Neural cell (in vitro differentiated cells): ENCODE measurements around the gene DDHD1. TPM values are rescaled to one million over a fixed set of nuclear protein-coding genes. Genes with fewer than 3 reads are reported as not detected.

Source experiments
- H2AFZ ChIP-seq: fragments of 200-600, 300-800 bp; sonication (generic), shearing (Covaris generic); 2 replicates; pipeline ENCODE4 v1.6.0; 2014; ENCODE audit warnings: low read depth, mild to moderate bottlenecking, antibody characterized with exemption, low read length, moderate library complexity
- H3F3A ChIP-seq: fragments of 200-600 bp; shearing (Covaris generic); 2 replicates; pipeline ENCODE4 v1.6.1; 2016; ENCODE audit warnings: mild to moderate bottlenecking, moderate library complexity, mixed read lengths, antibody characterized with exemption, low read length; ENCODE audit not compliant: insufficient read depth, poor library complexity, severe bottlenecking
- H3K27ac ChIP-seq: fragments of 200-600, 300-800 bp; sonication (generic), shearing (Covaris generic); 2 replicates; pipeline ENCODE4 v1.5.1; 2014; ENCODE audit warnings: mild to moderate bottlenecking, low read length, moderate library complexity
- H3K27me3 ChIP-seq: fragments of 300-800, 200-600 bp; sonication (generic), shearing (Covaris generic); 2 replicates; pipeline ENCODE4 v1.6.0; 2014; ENCODE audit warnings: mild to moderate bottlenecking, low read depth, low read length, moderate library complexity; ENCODE audit not compliant: insufficient read depth
- H3K36me3 ChIP-seq: fragments of 300-800, 200-600 bp; sonication (generic), shearing (Covaris generic); 2 replicates; pipeline ENCODE4 v1.5.1; 2014; ENCODE audit warnings: mild to moderate bottlenecking, antibody characterized with exemption, low read length, moderate library complexity; ENCODE audit not compliant: insufficient read depth
- H3K4me2 ChIP-seq: fragments of 300-800, 200-600 bp; sonication (generic), shearing (Covaris generic); 2 replicates; pipeline ENCODE4 v1.6.0; 2014; ENCODE audit warnings: mild to moderate bottlenecking, low read length
- H3K4me3 ChIP-seq: fragments of 300-800, 200-600 bp; sonication (generic), shearing (Covaris generic); 2 replicates; pipeline ENCODE4 v1.5.1; 2014; ENCODE audit warnings: mild to moderate bottlenecking, low read length, moderate library complexity
- H3K79me2 ChIP-seq: fragments of 200-600 bp; shearing (Covaris generic); replicated peaks from 2 replicates; pipeline ENCODE4 v1.6.0; 2014; ENCODE audit warnings: mild to moderate bottlenecking, low read length, moderate library complexity; ENCODE audit not compliant: insufficient read depth
- H3K9ac ChIP-seq: fragments of 300-800, 200-600 bp; sonication (generic), shearing (Covaris generic); 2 replicates; pipeline ENCODE4 v1.6.1; 2016; ENCODE audit warnings: mild to moderate bottlenecking, low read length, mixed read lengths
- H3K9me2 ChIP-seq: fragments of 200-600 bp; shearing (Covaris generic); 2 replicates; pipeline ENCODE4 v1.6.1; 2016; ENCODE audit warnings: mild to moderate bottlenecking, low read length, mixed read lengths; ENCODE audit not compliant: insufficient read depth
- H3K9me3 ChIP-seq: fragments of 200-600, 300-800 bp; sonication (generic), shearing (Covaris generic); 2 replicates; pipeline ENCODE4 v1.6.1; 2016; ENCODE audit warnings: mild to moderate bottlenecking, mixed run types, low read length, moderate library complexity, mixed read lengths
- H4K20me1 ChIP-seq: fragments of 200-600 bp; shearing (Covaris generic); 2 replicates; pipeline ENCODE4 v1.6.1; 2016; ENCODE audit warnings: mild to moderate bottlenecking, mixed run types; ENCODE audit not compliant: insufficient read depth
- CTCF ChIP-seq: fragments of 450-650 bp; IDR thresholded peaks from 2 replicates; pipeline ENCODE4 v1.5.1; 2014; ENCODE audit warnings: antibody characterized with exemption, mild to moderate bottlenecking, moderate library complexity; ENCODE audit not compliant: poor library complexity, severe bottlenecking
- EP300 ChIP-seq: fragments of 450-650 bp; conservative IDR thresholded peaks from 2 replicates; pipeline ENCODE4 v1.6.1; 2014; ENCODE audit warnings: antibody characterized with exemption, mild to moderate bottlenecking, moderate library complexity; ENCODE audit not compliant: poor library complexity, severe bottlenecking
- EZH2 ChIP-seq: fragments of 200-600, 300-800 bp; shearing (Covaris generic), sonication (generic); IDR thresholded peaks from 2 replicates; pipeline ENCODE4 v1.6.1; 2014; ENCODE audit warnings: antibody characterized with exemption, low read length, borderline replicate concordance, mild to moderate bottlenecking; ENCODE audit not compliant: insufficient read depth, poor library complexity, severe bottlenecking
- MXI1 ChIP-seq: fragments of 450-650 bp; conservative IDR thresholded peaks from 2 replicates; pipeline ENCODE4 v1.6.1; 2014; ENCODE audit warnings: antibody characterized with exemption, mild to moderate bottlenecking; ENCODE audit not compliant: poor library complexity, severe bottlenecking
- POLR2AphosphoS5 ChIP-seq: IDR thresholded peaks from 2 replicates; pipeline ENCODE4 v1.6.1; 2012
- RAD21 ChIP-seq: fragments of 450-650 bp; conservative IDR thresholded peaks from 2 replicates; pipeline ENCODE4 v1.6.1; 2014; ENCODE audit warnings: antibody characterized with exemption, mild to moderate bottlenecking, moderate library complexity
- REST ChIP-seq: IDR thresholded peaks from 2 replicates; pipeline ENCODE4 v1.6.1; 2012; ENCODE audit warnings: borderline replicate concordance
- SMC3 ChIP-seq: fragments of 450-650 bp; conservative IDR thresholded peaks from 2 replicates; pipeline ENCODE4 v1.6.1; 2014; ENCODE audit warnings: antibody characterized with exemption, mild to moderate bottlenecking, moderate library complexity; ENCODE audit not compliant: poor library complexity
- TAF1 ChIP-seq: IDR thresholded peaks from 2 replicates; pipeline ENCODE4 v1.6.1; 2012; ENCODE audit warnings: low read depth
- polyA plus RNA-seq: library from polyadenylated mRNA; depleted of rRNA; stranded (reverse); fragments of >200 nt; gene quantifications from 2 replicates; pipeline ENCODE4 v1.2.3, GENCODE V29; 2014

DDHD1 gene
- polyA plus RNA-seq, 1 donor from 2014 or later: 13.9 TPM

GRCh38 chr14:53193193-53193592, 40.1 kb upstream of the DDHD1 start:
- H3K79me2 ChIP-seq: no peaks in the 10 kb centered on the region
- H2AFZ ChIP-seq: no peak overlapping the region
- no peaks in the 10 kb centered on the region for H3K27me3 ChIP-seq
- no peaks in the 10 kb centered on the region for H3K9me2 ChIP-seq
- no peak overlapping the region for H3K4me3 ChIP-seq
- no peaks in the 10 kb centered on the region for H3K9me3 ChIP-seq
- H3F3A ChIP-seq: no peaks in the 10 kb centered on the region
- TF ChIP-seq EZH2: no peak
- TF ChIP-seq REST: no peak
- no peak for TF ChIP-seq POLR2AphosphoS5
- no peak for TF ChIP-seq TAF1
- no peak for TF ChIP-seq SMC3
- TF ChIP-seq MXI1: no peak
- H4K20me1 ChIP-seq: no peaks in the 10 kb centered on the region
- H3K9ac ChIP-seq: no peak overlapping the region
- H3K27ac ChIP-seq: no peak overlapping the region
- H3K4me2 ChIP-seq: no peak overlapping the region
- no peaks in the 10 kb centered on the region for H3K36me3 ChIP-seq

- Histone ChIP-seq H3K27me3 (no peaks in the 10 kb centered on the region), H3K27ac (no peak overlapping the region)
These were observed 39.1 kb upstream of the DDHD1 start for GRCh38 chr14:53192052-53192760.

More at GRCh38 chr14:53192052-53192760, 39.1 kb upstream of the DDHD1 start:
- TF ChIP-seq EP300 (no peak), REST (no peak), TAF1 (no peak), POLR2AphosphoS5 (no peak), CTCF (no peak), RAD21 (no peak), EZH2 (no peak), MXI1 (no peak), SMC3 (no peak)
- Histone ChIP-seq H3K9me3 (no peaks in the 10 kb centered on the region), H3K79me2 (no peaks in the 10 kb centered on the region), H3F3A (no peaks in the 10 kb centered on the region), H3K9me2 (no peaks in the 10 kb centered on the region), H3K4me3 (no peak overlapping the region), H3K4me2 (no peak overlapping the region), H4K20me1 (no peaks in the 10 kb centered on the region), H2AFZ (no peak overlapping the region), H3K36me3 (no peaks in the 10 kb centered on the region), H3K9ac (no peak overlapping the region)
